Measurements from ENCODE around the gene TNNT1.

- TF ChIP-seq, protein P1, sequence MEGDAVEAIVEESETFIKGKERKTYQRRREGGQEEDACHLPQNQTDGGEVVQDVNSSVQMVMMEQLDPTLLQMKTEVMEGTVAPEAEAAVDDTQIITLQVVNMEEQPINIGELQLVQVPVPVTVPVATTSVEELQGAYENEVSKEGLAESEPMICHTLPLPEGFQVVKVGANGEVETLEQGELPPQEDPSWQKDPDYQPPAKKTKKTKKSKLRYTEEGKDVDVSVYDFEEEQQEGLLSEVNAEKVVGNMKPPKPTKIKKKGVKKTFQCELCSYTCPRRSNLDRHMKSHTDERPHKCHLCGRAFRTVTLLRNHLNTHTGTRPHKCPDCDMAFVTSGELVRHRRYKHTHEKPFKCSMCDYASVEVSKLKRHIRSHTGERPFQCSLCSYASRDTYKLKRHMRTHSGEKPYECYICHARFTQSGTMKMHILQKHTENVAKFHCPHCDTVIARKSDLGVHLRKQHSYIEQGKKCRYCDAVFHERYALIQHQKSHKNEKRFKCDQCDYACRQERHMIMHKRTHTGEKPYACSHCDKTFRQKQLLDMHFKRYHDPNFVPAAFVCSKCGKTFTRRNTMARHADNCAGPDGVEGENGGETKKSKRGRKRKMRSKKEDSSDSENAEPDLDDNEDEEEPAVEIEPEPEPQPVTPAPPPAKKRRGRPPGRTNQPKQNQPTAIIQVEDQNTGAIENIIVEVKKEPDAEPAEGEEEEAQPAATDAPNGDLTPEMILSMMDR (IDR thresholded peaks at IDR 0.05; ENCODE audit: insufficient read depth, low read depth, low read length), result no peak
- TF ChIP-seq EZH2 (IDR thresholded peaks at IDR 0.05; ENCODE audit: insufficient read depth, low read length), result no peak
These were observed 57.7 kb downstream of the TNNT1 start for GRCh38 chr19:55091126-55091910.

All from astrocyte (in vitro differentiated cells and primary cell).